ENCODE data around the gene DLGAP4. TPM values are rescaled to one million over a fixed set of nuclear protein-coding genes. Genes with fewer than 3 reads are reported as not detected.

DLGAP4 gene
- total and polyA plus RNA-seq, 2 of the 13 experiments (the other 11 are each of a cell fraction or from before 2014, with no cell fraction given) = 15.2 to 26.7 TPM

DNA sequence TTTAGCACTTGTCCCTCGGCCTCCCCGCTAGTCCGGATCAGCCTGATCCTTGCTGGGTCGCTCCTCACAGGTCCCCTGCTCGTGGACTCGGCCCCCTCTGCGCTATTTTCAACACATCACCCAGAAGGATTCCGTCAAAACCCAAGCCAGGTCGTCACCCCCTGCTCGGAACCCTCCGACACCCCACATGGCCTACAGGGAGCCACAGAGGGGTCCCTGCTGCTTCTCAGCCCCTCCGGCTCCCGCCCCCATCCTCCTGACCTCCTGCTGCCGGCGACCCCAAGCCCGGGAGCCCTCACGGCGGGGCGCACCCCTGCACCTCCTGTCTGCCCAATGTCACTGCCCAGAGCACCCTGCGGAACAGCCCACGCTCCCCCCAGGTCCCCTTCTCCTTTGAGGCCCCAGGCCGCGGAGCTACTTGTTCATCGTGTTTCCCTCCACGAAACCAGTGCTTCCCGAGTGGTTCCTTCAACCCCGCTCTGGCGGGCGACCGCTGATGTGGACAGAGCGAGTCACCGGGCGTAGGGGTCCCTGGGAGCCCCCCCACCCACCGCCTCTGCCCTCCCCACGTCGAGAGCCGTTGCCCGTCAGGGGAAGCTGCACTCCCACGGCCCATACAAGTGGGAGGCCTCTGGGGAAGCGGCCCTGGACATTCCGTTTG lies 234.5 kb downstream of the DLGAP4 start (continued):
- TF ChIP-seq GPBP1L1 (CRISPR knock-in tag; IDR thresholded peaks at IDR 0.05) = no peak
- no peak for TF ChIP-seq ZNF7 (CRISPR knock-in tag; IDR thresholded peaks at IDR 0.05)
- TF ChIP-seq ARID4A (CRISPR knock-in tag; IDR thresholded peaks at IDR 0.05; ENCODE audit: borderline replicate concordance) = no peak
- TF ChIP-seq, protein P1, sequence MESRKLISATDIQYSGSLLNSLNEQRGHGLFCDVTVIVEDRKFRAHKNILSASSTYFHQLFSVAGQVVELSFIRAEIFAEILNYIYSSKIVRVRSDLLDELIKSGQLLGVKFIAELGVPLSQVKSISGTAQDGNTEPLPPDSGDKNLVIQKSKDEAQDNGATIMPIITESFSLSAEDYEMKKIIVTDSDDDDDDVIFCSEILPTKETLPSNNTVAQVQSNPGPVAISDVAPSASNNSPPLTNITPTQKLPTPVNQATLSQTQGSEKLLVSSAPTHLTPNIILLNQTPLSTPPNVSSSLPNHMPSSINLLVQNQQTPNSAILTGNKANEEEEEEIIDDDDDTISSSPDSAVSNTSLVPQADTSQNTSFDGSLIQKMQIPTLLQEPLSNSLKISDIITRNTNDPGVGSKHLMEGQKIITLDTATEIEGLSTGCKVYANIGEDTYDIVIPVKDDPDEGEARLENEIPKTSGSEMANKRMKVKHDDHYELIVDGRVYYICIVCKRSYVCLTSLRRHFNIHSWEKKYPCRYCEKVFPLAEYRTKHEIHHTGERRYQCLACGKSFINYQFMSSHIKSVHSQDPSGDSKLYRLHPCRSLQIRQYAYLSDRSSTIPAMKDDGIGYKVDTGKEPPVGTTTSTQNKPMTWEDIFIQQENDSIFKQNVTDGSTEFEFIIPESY (CRISPR knock-in tag; IDR thresholded peaks at IDR 0.05) = peak; percentile 79
- TF ChIP-seq ZSCAN25 (CRISPR knock-in tag; IDR thresholded peaks at IDR 0.05) = no peak
- no peak for TF ChIP-seq MIER2 (CRISPR knock-in tag; IDR thresholded peaks at IDR 0.05)
- TF ChIP-seq HMGXB3 (CRISPR knock-in tag; IDR thresholded peaks at IDR 0.05; ENCODE audit: borderline replicate concordance) = no peak
- TF ChIP-seq ZNF281 (CRISPR knock-in tag; IDR thresholded peaks at IDR 0.05; ENCODE audit: borderline replicate concordance) = no peak
- TF ChIP-seq ZNF546 (CRISPR knock-in tag; conservative IDR thresholded peaks at IDR 0.05) = no peak
- TF ChIP-seq, protein P2, sequence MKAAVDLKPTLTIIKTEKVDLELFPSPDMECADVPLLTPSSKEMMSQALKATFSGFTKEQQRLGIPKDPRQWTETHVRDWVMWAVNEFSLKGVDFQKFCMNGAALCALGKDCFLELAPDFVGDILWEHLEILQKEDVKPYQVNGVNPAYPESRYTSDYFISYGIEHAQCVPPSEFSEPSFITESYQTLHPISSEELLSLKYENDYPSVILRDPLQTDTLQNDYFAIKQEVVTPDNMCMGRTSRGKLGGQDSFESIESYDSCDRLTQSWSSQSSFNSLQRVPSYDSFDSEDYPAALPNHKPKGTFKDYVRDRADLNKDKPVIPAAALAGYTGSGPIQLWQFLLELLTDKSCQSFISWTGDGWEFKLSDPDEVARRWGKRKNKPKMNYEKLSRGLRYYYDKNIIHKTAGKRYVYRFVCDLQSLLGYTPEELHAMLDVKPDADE (CRISPR knock-in tag; IDR thresholded peaks at IDR 0.05) = no peak
- no peak for TF ChIP-seq ISL2 (CRISPR knock-in tag; IDR thresholded peaks at IDR 0.05)

Measured in HepG2 (cell line).